CD4-positive, alpha-beta T cell (primary cell): ENCODE measurements around the gene PRSS53. TPM values are rescaled to one million over a fixed set of nuclear protein-coding genes. Genes with fewer than 3 reads are reported as not detected.

ENCODE experiments used
- ATAC-seq: fragments of 200-7000 bp; cut with Tn5 transposase; one replicate; pipeline ENCODE4 v1.10.0; 2022; ENCODE audit warnings: mild to moderate bottlenecking; ENCODE audit not compliant: poor library complexity
- CTCF ChIA-PET: fragments of 350-600 bp; sonication (Branson Sonifier 250); formaldehyde crosslinking; loops from one replicate; lab custom pipeline; 2021; ENCODE audit warnings: antibody characterized with exemption, inconsistent platforms; lab: Charles Lee
- POLR2A ChIA-PET: fragments of 350-600 bp; sonication (Branson Sonifier 250); formaldehyde crosslinking; loops from one replicate; lab custom pipeline; 2021; ENCODE audit warnings: antibody characterized with exemption, inconsistent platforms; lab: Charles Lee
- DNase-seq, 14 experiments: peaks; one replicate each; pipeline ENCODE4 v3.0.0-alpha.2; 2013 to 2020; ENCODE audit warnings: mixed read lengths in 2 of 14
- H3K27ac ChIP-seq, 2 donors: one replicate each; pipeline versions ENCODE4 v1.5.1 to v1.7.0; 2013; ENCODE audit warnings: low read length in 2 of 2, low read depth in 1 of 2, mild to moderate bottlenecking in 1 of 2
- H3K27me3 ChIP-seq, 2 experiments: 1 replicate in 1 of 2; 2 replicates in 1 of 2; pipeline versions ENCODE4 v1.6.1 to v1.7.0; 2013; ENCODE audit warnings: low read length in 2 of 2, control low read depth in 1 of 2, mild to moderate bottlenecking in 1 of 2, moderate library complexity in 1 of 2; ENCODE audit not compliant: insufficient read depth in 2 of 2, control insufficient read depth in 1 of 2
- H3K36me3 ChIP-seq: one replicate; pipeline ENCODE4 v1.6.1; 2013; ENCODE audit warnings: low read length, control low read depth; ENCODE audit not compliant: insufficient read depth
- H3K4me1 ChIP-seq: one replicate; pipeline ENCODE4 v1.6.1; 2013; ENCODE audit warnings: low read length, control low read depth; ENCODE audit not compliant: insufficient read depth
- H3K4me3 ChIP-seq: one replicate; pipeline ENCODE4 v1.5.1; 2013; ENCODE audit warnings: mild to moderate bottlenecking, low read length, moderate library complexity
- H3K9me3 ChIP-seq, 2 experiments: 1 replicate in 1 of 2; 2 replicates in 1 of 2; pipeline versions ENCODE4 v1.6.1 to v1.7.0; 2013; ENCODE audit warnings: low read length in 2 of 2, mild to moderate bottlenecking in 2 of 2, control low read depth in 1 of 2, moderate library complexity in 1 of 2; ENCODE audit not compliant: control insufficient read depth in 1 of 2, insufficient read depth in 1 of 2
- H3K27ac Mint-ChIP-seq: one replicate; pipeline ENCODE4 v1.8.0; 2020; ENCODE audit warnings: mixed read lengths
- H3K27me3 Mint-ChIP-seq: one replicate; pipeline ENCODE4 v1.8.0; 2021; ENCODE audit warnings: mixed read lengths
- H3K36me3 Mint-ChIP-seq: one replicate; pipeline ENCODE4 v1.8.0; 2021; ENCODE audit warnings: low read depth, mixed read lengths
- H3K4me1 Mint-ChIP-seq: one replicate; pipeline ENCODE4 v1.8.0; 2021; ENCODE audit warnings: low read depth, mixed read lengths
- H3K4me3 Mint-ChIP-seq: one replicate; pipeline ENCODE4 v1.8.0; 2020; ENCODE audit warnings: mild to moderate bottlenecking, mixed read lengths
- H3K9me3 Mint-ChIP-seq: one replicate; pipeline ENCODE4 v1.8.0; 2020; ENCODE audit warnings: mixed read lengths
- intact Hi-C, 2 experiments: fragments of 100-400 bp; cut with DNase I in 1 of 2; cut with micrococcal nuclease in 1 of 2; formaldehyde crosslinking; loops; one replicate each; pipeline versions ENCODE4 v1.15.1 to v1.9.0; 2023 to 2025; cut with DNase I, micrococcal nuclease
- total RNA-seq, 174 experiments: library from RNA in 2 of 174; stranded (reverse) in 2 of 174; gene quantifications; one replicate each; pipeline ENCODE4 v1.2.3 and lab custom pipeline; 2021 to 2026
- TF ChIP-seq, protein P1 (sequence below): fragments of 200-600 bp; IDR thresholded peaks from one replicate; pipeline ENCODE4 v1.8.0; 2022; ENCODE audit warnings: antibody characterized with exemption, mild to moderate bottlenecking

Gene PRSS53
- total RNA-seq, 2 experiments from 2014 or later, result 3.5 to 3.9 TPM

DNA sequence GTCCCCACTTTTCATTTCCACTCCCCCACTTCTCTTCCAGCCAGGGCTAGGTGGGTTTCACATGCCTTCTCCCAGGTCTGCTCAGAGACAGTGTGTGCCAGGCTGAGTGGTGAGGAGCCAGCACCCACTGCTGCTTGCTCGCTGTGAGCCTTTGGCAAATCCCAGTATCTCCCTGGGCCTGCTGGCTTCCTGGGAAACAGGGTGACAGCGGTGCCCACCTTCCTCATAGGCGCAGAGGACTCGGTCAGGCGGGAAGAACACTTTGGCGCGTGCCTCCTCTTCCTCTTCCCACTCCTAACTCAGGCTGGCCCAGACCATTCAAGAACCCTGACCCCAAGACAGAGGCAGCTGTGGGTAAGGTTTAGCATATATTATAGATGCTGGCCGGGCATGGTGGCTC lies 456 bp upstream of the PRSS53 start:
- Mint-ChIP-seq H3K4me1 (peaks cover 21% of the 10 kb centered on the region), H3K27me3 (no peaks in the 10 kb centered on the region), H3K9me3 (no peaks in the 10 kb centered on the region), H3K27ac (no peak overlapping the region), H3K4me3 (no peak overlapping the region), H3K36me3 (peaks cover 27% of the 10 kb centered on the region)
- ATAC-seq (no peak), DNase-seq (no peak)
- ChIA-PET CTCF (no interaction called here), POLR2A (no interaction called here)
- Histone ChIP-seq H3K9me3 (no peaks in the 10 kb centered on the region), H3K27ac (no peak overlapping the region), H3K4me3 (no peak overlapping the region), H3K27me3 (no peaks in the 10 kb centered on the region), H3K4me1 (peaks cover 17% of the 10 kb centered on the region), H3K36me3 (peaks cover 27% of the 10 kb centered on the region)
- TF ChIP-seq, protein P1, sequence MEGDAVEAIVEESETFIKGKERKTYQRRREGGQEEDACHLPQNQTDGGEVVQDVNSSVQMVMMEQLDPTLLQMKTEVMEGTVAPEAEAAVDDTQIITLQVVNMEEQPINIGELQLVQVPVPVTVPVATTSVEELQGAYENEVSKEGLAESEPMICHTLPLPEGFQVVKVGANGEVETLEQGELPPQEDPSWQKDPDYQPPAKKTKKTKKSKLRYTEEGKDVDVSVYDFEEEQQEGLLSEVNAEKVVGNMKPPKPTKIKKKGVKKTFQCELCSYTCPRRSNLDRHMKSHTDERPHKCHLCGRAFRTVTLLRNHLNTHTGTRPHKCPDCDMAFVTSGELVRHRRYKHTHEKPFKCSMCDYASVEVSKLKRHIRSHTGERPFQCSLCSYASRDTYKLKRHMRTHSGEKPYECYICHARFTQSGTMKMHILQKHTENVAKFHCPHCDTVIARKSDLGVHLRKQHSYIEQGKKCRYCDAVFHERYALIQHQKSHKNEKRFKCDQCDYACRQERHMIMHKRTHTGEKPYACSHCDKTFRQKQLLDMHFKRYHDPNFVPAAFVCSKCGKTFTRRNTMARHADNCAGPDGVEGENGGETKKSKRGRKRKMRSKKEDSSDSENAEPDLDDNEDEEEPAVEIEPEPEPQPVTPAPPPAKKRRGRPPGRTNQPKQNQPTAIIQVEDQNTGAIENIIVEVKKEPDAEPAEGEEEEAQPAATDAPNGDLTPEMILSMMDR, result no peak
- intact Hi-C loops, result no loop called here

DNA sequence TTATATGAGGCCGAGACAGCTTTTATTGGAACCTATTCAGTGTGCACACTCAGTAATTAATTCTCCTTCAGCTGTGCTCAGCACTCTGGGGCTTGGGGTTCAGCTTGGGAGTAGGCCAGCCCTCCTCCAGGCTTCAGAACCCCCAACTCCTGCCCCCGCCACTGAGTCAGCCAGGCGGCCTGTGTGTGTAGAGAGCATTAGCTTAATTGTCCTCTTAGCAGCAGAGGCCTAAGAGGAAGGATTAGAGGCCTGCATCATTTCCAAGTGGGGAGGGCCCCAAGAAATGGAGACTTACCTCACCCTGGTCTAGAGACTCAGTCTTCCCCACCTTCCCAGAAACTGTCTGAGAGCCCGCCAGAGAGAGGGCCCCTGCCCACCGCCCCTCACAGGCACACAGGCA lies 772 bp downstream of the PRSS53 start:
- peaks cover 4% of the 10 kb centered on the region for H3K4me1 ChIP-seq
- H3K9me3 ChIP-seq, result no peaks in the 10 kb centered on the region
- H3K4me1 Mint-ChIP-seq, result peaks cover 10% of the 10 kb centered on the region
- ChIA-PET POLR2A (no interaction called here), CTCF (no interaction called here)
- ATAC-seq (no peak), DNase-seq (no peak)
- H3K9me3 Mint-ChIP-seq, result no peaks in the 10 kb centered on the region
- peaks cover 34% of the 10 kb centered on the region for H3K36me3 Mint-ChIP-seq
- intact Hi-C loops, result no loop called here
- H3K27ac Mint-ChIP-seq, result no peak overlapping the region
- no peak overlapping the region for H3K27ac ChIP-seq
- H3K4me3 ChIP-seq, result no peak overlapping the region
- peaks cover 32% of the 10 kb centered on the region for H3K36me3 ChIP-seq
- H3K27me3 Mint-ChIP-seq, result no peaks in the 10 kb centered on the region
- no peaks in the 10 kb centered on the region for H3K27me3 ChIP-seq
- TF ChIP-seq, protein P1, result no peak
- H3K4me3 Mint-ChIP-seq, result no peak overlapping the region

DNA sequence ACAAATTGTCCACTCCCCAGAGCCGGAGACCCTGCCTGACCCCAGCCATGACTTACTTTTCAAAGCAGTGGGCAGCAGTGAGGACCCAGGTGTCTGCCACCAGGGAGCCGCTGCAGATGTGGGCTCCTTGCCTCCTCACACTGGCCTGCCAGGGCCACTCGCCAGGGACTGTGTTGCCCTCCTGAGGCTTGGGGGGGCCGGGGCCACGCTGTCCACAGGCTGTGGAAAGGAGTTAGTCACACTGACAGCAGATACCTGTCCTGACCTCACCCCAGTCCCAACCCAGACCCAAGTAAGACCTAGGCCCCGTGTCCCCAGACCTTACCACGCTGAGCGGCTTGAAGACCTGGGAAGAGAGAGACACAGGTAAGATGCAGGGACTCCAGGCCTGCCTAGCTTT lies 1.3 kb downstream of the PRSS53 start:
- Histone ChIP-seq H3K4me1 (no peaks in the 10 kb centered on the region), H3K9me3 (no peaks in the 10 kb centered on the region), H3K4me3 (no peak overlapping the region), H3K36me3 (peaks cover 34% of the 10 kb centered on the region), H3K27ac (no peak overlapping the region), H3K27me3 (no peaks in the 10 kb centered on the region)
- H3K4me1 Mint-ChIP-seq, result peaks cover 5% of the 10 kb centered on the region
- H3K9me3 Mint-ChIP-seq, result no peaks in the 10 kb centered on the region
- POLR2A ChIA-PET, result no interaction called here
- no peak for ATAC-seq
- H3K4me3 Mint-ChIP-seq, result no peak overlapping the region
- DNase-seq, result no peak
- no peak overlapping the region for H3K27ac Mint-ChIP-seq
- H3K36me3 Mint-ChIP-seq, result peaks cover 34% of the 10 kb centered on the region
- H3K27me3 Mint-ChIP-seq, result no peaks in the 10 kb centered on the region
- CTCF ChIA-PET, result no interaction called here
- intact Hi-C loops, result no loop called here
- TF ChIP-seq, protein P1, result no peak
